Neural cell (in vitro differentiated cells): ENCODE measurements around the gene DUT.

ENCODE experiments used
- POLR2AphosphoS5 ChIP-seq: IDR thresholded peaks from 2 replicates; pipeline ENCODE4 v1.6.1; 2012
- TF ChIP-seq, protein P1 (sequence below): fragments of 450-650 bp; IDR thresholded peaks from 2 replicates; pipeline ENCODE4 v1.5.1; 2014; ENCODE audit warnings: antibody characterized with exemption, mild to moderate bottlenecking, moderate library complexity; ENCODE audit not compliant: poor library complexity, severe bottlenecking
- TF ChIP-seq, protein P2 (sequence below): IDR thresholded peaks from 2 replicates; pipeline ENCODE4 v1.6.1; 2012; ENCODE audit warnings: borderline replicate concordance

DNA sequence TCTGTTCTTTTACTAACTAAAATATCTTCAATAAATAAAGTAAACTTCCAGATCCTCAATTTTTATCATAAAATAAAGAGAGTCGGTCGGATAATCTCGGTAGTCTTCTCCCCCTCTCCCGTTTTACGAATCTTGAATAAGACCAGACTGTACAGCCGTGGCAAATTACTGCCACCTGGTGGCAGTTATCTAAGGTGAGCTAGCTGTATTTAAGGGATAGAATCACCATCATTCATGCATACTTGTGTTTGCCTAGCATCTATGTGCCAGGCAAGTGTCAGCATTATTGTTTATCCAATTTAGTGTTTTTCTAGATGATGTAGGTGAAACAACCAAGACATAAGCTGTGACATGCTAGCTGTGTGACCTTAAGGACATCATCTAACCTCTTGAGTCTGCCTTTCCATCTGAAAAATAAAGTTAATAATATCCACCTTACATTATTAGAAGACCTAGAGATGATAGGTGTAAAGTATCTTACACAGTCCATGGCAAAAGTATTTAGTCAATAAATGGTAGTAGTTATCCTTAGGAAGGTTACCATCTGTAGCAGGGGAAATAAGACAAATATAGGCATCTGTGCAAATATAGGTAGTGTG, 21.3 kb downstream of the DUT start:
- TF ChIP-seq, protein P1, sequence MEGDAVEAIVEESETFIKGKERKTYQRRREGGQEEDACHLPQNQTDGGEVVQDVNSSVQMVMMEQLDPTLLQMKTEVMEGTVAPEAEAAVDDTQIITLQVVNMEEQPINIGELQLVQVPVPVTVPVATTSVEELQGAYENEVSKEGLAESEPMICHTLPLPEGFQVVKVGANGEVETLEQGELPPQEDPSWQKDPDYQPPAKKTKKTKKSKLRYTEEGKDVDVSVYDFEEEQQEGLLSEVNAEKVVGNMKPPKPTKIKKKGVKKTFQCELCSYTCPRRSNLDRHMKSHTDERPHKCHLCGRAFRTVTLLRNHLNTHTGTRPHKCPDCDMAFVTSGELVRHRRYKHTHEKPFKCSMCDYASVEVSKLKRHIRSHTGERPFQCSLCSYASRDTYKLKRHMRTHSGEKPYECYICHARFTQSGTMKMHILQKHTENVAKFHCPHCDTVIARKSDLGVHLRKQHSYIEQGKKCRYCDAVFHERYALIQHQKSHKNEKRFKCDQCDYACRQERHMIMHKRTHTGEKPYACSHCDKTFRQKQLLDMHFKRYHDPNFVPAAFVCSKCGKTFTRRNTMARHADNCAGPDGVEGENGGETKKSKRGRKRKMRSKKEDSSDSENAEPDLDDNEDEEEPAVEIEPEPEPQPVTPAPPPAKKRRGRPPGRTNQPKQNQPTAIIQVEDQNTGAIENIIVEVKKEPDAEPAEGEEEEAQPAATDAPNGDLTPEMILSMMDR = peak; percentile 74
- no peak for TF ChIP-seq POLR2AphosphoS5
- TF ChIP-seq, protein P2, sequence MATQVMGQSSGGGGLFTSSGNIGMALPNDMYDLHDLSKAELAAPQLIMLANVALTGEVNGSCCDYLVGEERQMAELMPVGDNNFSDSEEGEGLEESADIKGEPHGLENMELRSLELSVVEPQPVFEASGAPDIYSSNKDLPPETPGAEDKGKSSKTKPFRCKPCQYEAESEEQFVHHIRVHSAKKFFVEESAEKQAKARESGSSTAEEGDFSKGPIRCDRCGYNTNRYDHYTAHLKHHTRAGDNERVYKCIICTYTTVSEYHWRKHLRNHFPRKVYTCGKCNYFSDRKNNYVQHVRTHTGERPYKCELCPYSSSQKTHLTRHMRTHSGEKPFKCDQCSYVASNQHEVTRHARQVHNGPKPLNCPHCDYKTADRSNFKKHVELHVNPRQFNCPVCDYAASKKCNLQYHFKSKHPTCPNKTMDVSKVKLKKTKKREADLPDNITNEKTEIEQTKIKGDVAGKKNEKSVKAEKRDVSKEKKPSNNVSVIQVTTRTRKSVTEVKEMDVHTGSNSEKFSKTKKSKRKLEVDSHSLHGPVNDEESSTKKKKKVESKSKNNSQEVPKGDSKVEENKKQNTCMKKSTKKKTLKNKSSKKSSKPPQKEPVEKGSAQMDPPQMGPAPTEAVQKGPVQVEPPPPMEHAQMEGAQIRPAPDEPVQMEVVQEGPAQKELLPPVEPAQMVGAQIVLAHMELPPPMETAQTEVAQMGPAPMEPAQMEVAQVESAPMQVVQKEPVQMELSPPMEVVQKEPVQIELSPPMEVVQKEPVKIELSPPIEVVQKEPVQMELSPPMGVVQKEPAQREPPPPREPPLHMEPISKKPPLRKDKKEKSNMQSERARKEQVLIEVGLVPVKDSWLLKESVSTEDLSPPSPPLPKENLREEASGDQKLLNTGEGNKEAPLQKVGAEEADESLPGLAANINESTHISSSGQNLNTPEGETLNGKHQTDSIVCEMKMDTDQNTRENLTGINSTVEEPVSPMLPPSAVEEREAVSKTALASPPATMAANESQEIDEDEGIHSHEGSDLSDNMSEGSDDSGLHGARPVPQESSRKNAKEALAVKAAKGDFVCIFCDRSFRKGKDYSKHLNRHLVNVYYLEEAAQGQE = no peak
